Natural killer cell treated with Interleukin-12 subunit alpha and Interleukin-12 subunit beta and Interleukin-15 and Interleukin-18, amount 100 ng/mL, for 72 hours (primary cell): ENCODE data around the gene CACNA2D3. TPM values are rescaled to one million over a fixed set of nuclear protein-coding genes. Genes with fewer than 3 reads are reported as not detected.

Source experiments
- ATAC-seq, 2 donors: fragments of 150-1000 bp; cut with Tn5 transposase in 1 of 2; sonication (Bioruptor Pico), chemical (Tn5 transposase) in 1 of 2; 2 replicates each; pipeline ENCODE4 v1.10.0; 2021
- DNase-seq: peaks from one replicate; pipeline ENCODE4 v3.0.0; 2022; ENCODE audit warnings: low spot score
- H3K27ac Mint-ChIP-seq, 2 donors: 1 replicate in 1 of 2; 2 replicates in 1 of 2; pipeline ENCODE4 v1.8.0; 2022; ENCODE audit warnings: mixed read lengths in 2 of 2, mild to moderate bottlenecking in 1 of 2, moderate library complexity in 1 of 2
- H3K27me3 Mint-ChIP-seq, 2 donors: 1 replicate in 1 of 2; 2 replicates in 1 of 2; pipeline ENCODE4 v1.8.0; 2022; ENCODE audit warnings: mixed read lengths in 2 of 2
- H3K36me3 Mint-ChIP-seq: one replicate; pipeline ENCODE4 v1.8.0; 2022; ENCODE audit warnings: mixed read lengths
- H3K4me1 Mint-ChIP-seq, 2 donors: 1 replicate in 1 of 2; 2 replicates in 1 of 2; pipeline ENCODE4 v1.8.0; 2022; ENCODE audit warnings: low read depth in 2 of 2, mixed read lengths in 2 of 2, mild to moderate bottlenecking in 1 of 2
- H3K4me3 Mint-ChIP-seq: one replicate; pipeline ENCODE4 v1.8.0; 2022; ENCODE audit warnings: mixed read lengths
- H3K9me3 Mint-ChIP-seq: 2 replicates; pipeline ENCODE4 v1.8.0; 2022; ENCODE audit warnings: mixed read lengths
- total RNA-seq, 2 donors: library from RNA; stranded (reverse); gene quantifications; one replicate each; pipeline ENCODE4 v1.2.3, GENCODE V29; 2022

The CACNA2D3 gene
- total RNA-seq, 2 donors from 2014 or later: not detected

- DNase-seq (no peak), ATAC-seq (no peak)
- Mint-ChIP-seq H3K4me1 (no peaks in the 10 kb centered on the region), H3K27me3 (peaks cover 0 to 12% of the 10 kb centered on the region in 2 donors), H3K36me3 (no peaks in the 10 kb centered on the region), H3K4me3 (no peak overlapping the region), H3K27ac (no peak overlapping the region), H3K9me3 (no peaks in the 10 kb centered on the region)
These were observed 222.4 kb downstream of the CACNA2D3 start for GRCh38 chr3:54344601-54345231.

- H3K4me3 Mint-ChIP-seq: no peak overlapping the region
- H3K27me3 Mint-ChIP-seq: peaks cover 0 to 11% of the 10 kb centered on the region in 2 donors
- no peak overlapping the region for H3K27ac Mint-ChIP-seq
- no peaks in the 10 kb centered on the region for H3K36me3 Mint-ChIP-seq
- ATAC-seq (no peak), DNase-seq (no peak)
- no peaks in the 10 kb centered on the region for H3K4me1 Mint-ChIP-seq
- no peaks in the 10 kb centered on the region for H3K9me3 Mint-ChIP-seq
These were observed 223.6 kb downstream of the CACNA2D3 start for GRCh38 chr3:54345847-54346375.

GRCh38 chr3:54347060-54347459 is 224.7 kb downstream of the CACNA2D3 start:
- Mint-ChIP-seq H3K36me3 (no peaks in the 10 kb centered on the region), H3K4me1 (no peaks in the 10 kb centered on the region), H3K9me3 (peaks cover 3% of the 10 kb centered on the region), H3K27ac (no peak overlapping the region), H3K4me3 (no peak overlapping the region), H3K27me3 (peaks cover 0 to 6% of the 10 kb centered on the region in 2 donors)
- ATAC-seq (no peak), DNase-seq (no peak)

- Mint-ChIP-seq H3K4me1 (no peaks in the 10 kb centered on the region), H3K9me3 (peaks cover 3% of the 10 kb centered on the region), H3K4me3 (no peak overlapping the region), H3K27ac (no peak overlapping the region), H3K36me3 (no peaks in the 10 kb centered on the region), H3K27me3 (no peaks in the 10 kb centered on the region)
- DNase-seq: no peak
- ATAC-seq: no peak
These were observed 225.6 kb downstream of the CACNA2D3 start for GRCh38 chr3:54347933-54348332.

GRCh38 chr3:54349231-54349652 is 226.9 kb downstream of the CACNA2D3 start:
- no peak overlapping the region for H3K4me3 Mint-ChIP-seq

GRCh38 chr3:54349691-54350090 is 227.3 kb downstream of the CACNA2D3 start:
- H3K36me3 Mint-ChIP-seq: no peaks in the 10 kb centered on the region
- H3K4me1 Mint-ChIP-seq: no peaks in the 10 kb centered on the region
- peaks cover 3% of the 10 kb centered on the region for H3K9me3 Mint-ChIP-seq
- H3K27ac Mint-ChIP-seq: no peak overlapping the region
- ATAC-seq (no peak), DNase-seq (no peak)
- H3K4me3 Mint-ChIP-seq: no peak overlapping the region
- H3K27me3 Mint-ChIP-seq: no peaks in the 10 kb centered on the region

More at GRCh38 chr3:54349231-54349652, 226.9 kb downstream of the CACNA2D3 start:
- Mint-ChIP-seq H3K4me1 (no peaks in the 10 kb centered on the region), H3K9me3 (peaks cover 3% of the 10 kb centered on the region), H3K27me3 (no peaks in the 10 kb centered on the region), H3K27ac (no peak overlapping the region), H3K36me3 (no peaks in the 10 kb centered on the region)
- DNase-seq (no peak), ATAC-seq (no peak)

GRCh38 chr3:54353546-54353945 is 231.2 kb downstream of the CACNA2D3 start:
- no peak for ATAC-seq
- Mint-ChIP-seq H3K27me3 (no peaks in the 10 kb centered on the region), H3K36me3 (no peaks in the 10 kb centered on the region), H3K27ac (no peak overlapping the region), H3K4me3 (no peak overlapping the region), H3K4me1 (no peaks in the 10 kb centered on the region), H3K9me3 (peaks cover 3% of the 10 kb centered on the region)
- no peak for DNase-seq

- no peaks in the 10 kb centered on the region for H3K36me3 Mint-ChIP-seq
These were observed 231.6 kb downstream of the CACNA2D3 start for GRCh38 chr3:54353946-54354345.

GRCh38 chr3:54355800-54356199 is 233.4 kb downstream of the CACNA2D3 start:
- no peak overlapping the region for H3K4me3 Mint-ChIP-seq
- no peak for DNase-seq
- peaks cover 3% of the 10 kb centered on the region for H3K9me3 Mint-ChIP-seq
- H3K4me1 Mint-ChIP-seq: no peaks in the 10 kb centered on the region
- H3K36me3 Mint-ChIP-seq: no peaks in the 10 kb centered on the region
- no peak for ATAC-seq
- H3K27ac Mint-ChIP-seq: no peak overlapping the region
- H3K27me3 Mint-ChIP-seq: no peaks in the 10 kb centered on the region

More at GRCh38 chr3:54353946-54354345, 231.6 kb downstream of the CACNA2D3 start:
- Mint-ChIP-seq H3K9me3 (peaks cover 3% of the 10 kb centered on the region), H3K4me1 (no peaks in the 10 kb centered on the region), H3K27ac (no peak overlapping the region), H3K27me3 (no peaks in the 10 kb centered on the region), H3K4me3 (no peak overlapping the region)
- DNase-seq: no peak
- ATAC-seq: no peak

GRCh38 chr3:54356261-54357045 is 234.1 kb downstream of the CACNA2D3 start:
- H3K27me3 Mint-ChIP-seq: no peaks in the 10 kb centered on the region
- no peak for DNase-seq
- H3K4me3 Mint-ChIP-seq: no peak overlapping the region
- H3K27ac Mint-ChIP-seq: no peak overlapping the region
- no peaks in the 10 kb centered on the region for H3K9me3 Mint-ChIP-seq
- H3K4me1 Mint-ChIP-seq: no peaks in the 10 kb centered on the region
- ATAC-seq: no peak
- H3K36me3 Mint-ChIP-seq: no peaks in the 10 kb centered on the region

- H3K27me3 Mint-ChIP-seq: no peaks in the 10 kb centered on the region
- H3K36me3 Mint-ChIP-seq: no peaks in the 10 kb centered on the region
- DNase-seq: no peak
- no peak overlapping the region for H3K27ac Mint-ChIP-seq
- H3K4me3 Mint-ChIP-seq: no peak overlapping the region
- H3K9me3 Mint-ChIP-seq: no peaks in the 10 kb centered on the region
- H3K4me1 Mint-ChIP-seq: no peaks in the 10 kb centered on the region
- no peak for ATAC-seq
These were observed 234.9 kb downstream of the CACNA2D3 start for GRCh38 chr3:54357301-54357700.

- no peaks in the 10 kb centered on the region for H3K9me3 Mint-ChIP-seq
- no peak overlapping the region for H3K27ac Mint-ChIP-seq
- H3K27me3 Mint-ChIP-seq: no peaks in the 10 kb centered on the region
- DNase-seq: no peak
- H3K4me3 Mint-ChIP-seq: no peak overlapping the region
- H3K36me3 Mint-ChIP-seq: no peaks in the 10 kb centered on the region
- H3K4me1 Mint-ChIP-seq: no peaks in the 10 kb centered on the region
- ATAC-seq: no peak
These were observed 236.0 kb downstream of the CACNA2D3 start for GRCh38 chr3:54358316-54358715.

- Mint-ChIP-seq H3K27me3 (no peaks in the 10 kb centered on the region), H3K4me1 (no peaks in the 10 kb centered on the region), H3K27ac (no peak overlapping the region), H3K4me3 (no peak overlapping the region), H3K9me3 (no peaks in the 10 kb centered on the region), H3K36me3 (no peaks in the 10 kb centered on the region)
- DNase-seq (no peak), ATAC-seq (no peak)
These were observed 236.8 kb downstream of the CACNA2D3 start for GRCh38 chr3:54358969-54359694.

- ATAC-seq (no peak), DNase-seq (no peak)
- Mint-ChIP-seq H3K4me1 (no peaks in the 10 kb centered on the region), H3K36me3 (no peaks in the 10 kb centered on the region), H3K4me3 (no peak overlapping the region), H3K9me3 (no peaks in the 10 kb centered on the region), H3K27me3 (no peaks in the 10 kb centered on the region), H3K27ac (no peak overlapping the region)
These were observed 238.0 kb downstream of the CACNA2D3 start for GRCh38 chr3:54360320-54360719.
